ENCODE data around the gene PXDN.

The PXDN gene

DNA sequence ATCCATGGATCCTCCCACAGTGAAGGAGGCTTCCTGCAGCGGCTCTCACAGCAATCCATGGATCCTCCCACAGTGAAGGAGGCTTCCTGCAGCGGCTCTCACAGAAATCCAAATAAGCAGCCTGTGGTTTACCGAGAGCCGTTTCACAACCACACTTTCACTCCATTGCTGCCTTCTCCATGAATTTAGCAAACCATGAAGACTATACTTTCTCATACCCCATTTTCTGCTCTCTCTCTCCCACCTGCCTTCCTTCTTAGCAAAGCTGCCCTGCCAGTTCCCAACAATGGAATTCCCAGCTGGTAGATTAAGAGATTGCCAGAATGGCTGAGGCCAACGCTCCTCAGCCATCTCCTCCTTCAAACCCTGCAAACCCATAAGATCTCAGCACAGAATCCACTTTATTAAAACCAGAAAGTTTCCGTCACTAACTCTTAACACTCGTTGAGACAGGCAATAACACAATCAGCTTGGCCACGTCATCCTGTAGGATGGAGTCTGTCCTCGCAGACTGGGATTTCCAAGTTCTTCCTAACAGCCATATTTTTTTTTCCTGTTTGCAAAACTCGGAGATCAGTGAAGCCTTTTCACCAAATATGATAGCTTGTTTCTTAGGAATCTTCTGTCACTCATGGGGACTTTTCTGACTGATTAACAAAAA is 162.2 kb downstream of the PXDN start:
- no peak for DNase-seq (ENCODE audit: low read depth)

All from HS-27A (cell line).